ENCODE measurements around the gene BRD7.

- TF ChIP-seq CTCF (conservative IDR thresholded peaks at IDR 0.05; ENCODE audit: low read depth, low read length) = no peak
- TF ChIP-seq EZH2phosphoT487 (IDR thresholded peaks at IDR 0.05; ENCODE audit: borderline replicate concordance, low read length) = no peak
- no peak for TF ChIP-seq EZH2 (IDR thresholded peaks at IDR 0.05; ENCODE audit: low read length, unreplicated experiment)
Observed at GRCh38 chr16:50369133-50369804, 481 bp upstream of the BRD7 start.

All from PC-3 (cell line).